K562 (cell line): ENCODE results near the gene CNOT4. TPM values are rescaled to one million over a fixed set of nuclear protein-coding genes. Genes with fewer than 3 reads are reported as not detected.

Experiments
- DEAF1 ChIP-seq: fragments of 450-650 bp; formaldehyde crosslinking; IDR thresholded peaks from 2 replicates; pipeline ENCODE4 v1.4.0; 2020; ENCODE audit warnings: mild to moderate bottlenecking, moderate library complexity
- ELF4 ChIP-seq: fragments of 450-650 bp; formaldehyde crosslinking; IDR thresholded peaks from 2 replicates; pipeline ENCODE4 v1.4.0; 2022; ENCODE audit warnings: missing genetic modification characterization
- HLTF ChIP-seq: fragments of 450-650 bp; IDR thresholded peaks from 2 replicates; pipeline ENCODE4 v1.6.1; 2016
- OTX1 ChIP-seq: fragments of 450-650 bp; formaldehyde crosslinking; IDR thresholded peaks from 2 replicates; pipeline ENCODE4 v1.4.0; 2022; ENCODE audit warnings: mild to moderate bottlenecking
- POLR3G ChIP-seq: IDR thresholded peaks from 2 replicates; pipeline ENCODE4 v1.6.1; 2011; ENCODE audit not compliant: insufficient read length, insufficient replicate concordance; ENCODE audit errors: extremely low read depth
- SP2 ChIP-seq: IDR thresholded peaks from 2 replicates; pipeline ENCODE4 v1.6.1; 2011; ENCODE audit warnings: mild to moderate bottlenecking, low read depth, low read length, moderate library complexity; ENCODE audit not compliant: poor library complexity, severe bottlenecking; ENCODE audit errors: extremely low read depth
- XRCC3 ChIP-seq: fragments of 450-650 bp; IDR thresholded peaks from 2 replicates; pipeline ENCODE4 v1.6.1; 2017; ENCODE audit warnings: mild to moderate bottlenecking, moderate library complexity
- ZBTB11 ChIP-seq, 3 experiments: fragments of 200-800 bp in 1 of 3; fragments of 250-450 bp in 1 of 3; fragments of 450-650 bp in 1 of 3; sonication (Bioruptor Pico) in 1 of 3; sonication (Bioruptor generic) in 1 of 3; formaldehyde crosslinking in 1 of 3; IDR thresholded peaks; 2 replicates each; pipeline versions ENCODE4 v1.6.1 to v1.8.0; 2016 to 2022; ENCODE audit warnings: mild to moderate bottlenecking in 2 of 3, missing genetic modification characterization in 2 of 3, missing compliant biosample characterization in 1 of 3, moderate library complexity in 1 of 3
- ZBTB8A ChIP-seq: fragments of 450-650 bp; IDR thresholded peaks from 2 replicates; pipeline ENCODE4 v1.6.1; 2018; ENCODE audit warnings: mild to moderate bottlenecking, moderate library complexity; ENCODE audit not compliant: partially characterized antibody
- ZC3H11A ChIP-seq: IDR thresholded peaks from 2 replicates; pipeline ENCODE4 v1.6.1; 2012; ENCODE audit warnings: low read depth, low read length, improper control_type of control experiment
- ZFPM2 ChIP-seq: fragments of 250-450 bp; sonication (Bioruptor Pico); IDR thresholded peaks from 2 replicates; pipeline ENCODE4 v1.5.1; 2022; ENCODE audit warnings: mild to moderate bottlenecking
- ZKSCAN8 ChIP-seq: fragments of 200-800 bp; sonication (Bioruptor generic); IDR thresholded peaks from 2 replicates; pipeline ENCODE4 v1.6.1; 2016; ENCODE audit warnings: missing genetic modification characterization, missing compliant biosample characterization
- ZNF134 ChIP-seq: fragments of 250-450 bp; sonication (Bioruptor Pico); conservative IDR thresholded peaks from 2 replicates; pipeline ENCODE4 v1.4.0; 2020
- ZNF586 ChIP-seq: fragments of 450-650 bp; formaldehyde crosslinking; conservative IDR thresholded peaks from 2 replicates; pipeline ENCODE4 v1.4.0; 2020; ENCODE audit warnings: mild to moderate bottlenecking, moderate library complexity
- polyA plus RNA-seq, 8 experiments: library from polyadenylated mRNA; depleted of rRNA in 4 of 8; stranded (reverse) in 5 of 8; unstranded in 3 of 8; fragments of >200 nt; fragmentation: Nextera tagmentation in 2 of 8; fragmentation: Illumina TruSeq in 1 of 8; extraction: Ambion mirVana in 2 of 8; extraction: Trizol in 1 of 8; gene quantifications; 2 replicates each; pipeline versions ENCODE4 v1.2.1 to v1.2.3, GENCODE V29; 2011 to 2014; ENCODE audit warnings: inconsistent platforms in 1 of 8, missing spikeins in 1 of 8
- total RNA-seq, 7 experiments: library from RNA; depleted of rRNA in 6 of 7; stranded (reverse); fragments of >200 nt in 6 of 7; fragmentation: Illumina TruSeq in 2 of 7; extraction: Trizol in 2 of 7; gene quantifications; 2 replicates each; pipeline versions ENCODE4 v1.2.1 to v1.2.3, GENCODE V29; 2011 to 2021; ENCODE audit warnings: low replicate concordance in 1 of 7
- TF ChIP-seq, protein P1 (sequence below): fragments of 450-650 bp; IDR thresholded peaks from 2 replicates; pipeline ENCODE4 v1.6.1; 2016
- TF ChIP-seq, protein P2 (sequence below): fragments of 250-450 bp; sonication (Bioruptor Pico); IDR thresholded peaks from 2 replicates; pipeline ENCODE4 v1.4.0; 2020; ENCODE audit warnings: borderline replicate concordance
- TF ChIP-seq, protein P3 (sequence below): fragments of 250-450 bp; sonication (Bioruptor Pico); IDR thresholded peaks from 2 replicates; pipeline ENCODE4 v1.8.0; 2022; ENCODE audit warnings: inconsistent platforms

The CNOT4 gene
- total and polyA plus RNA-seq, 9 of the 15 experiments (the other 6 are each of a cell fraction or from before 2014, with no cell fraction given): 8.6 to 24.1 (median 15.4) TPM

DNA sequence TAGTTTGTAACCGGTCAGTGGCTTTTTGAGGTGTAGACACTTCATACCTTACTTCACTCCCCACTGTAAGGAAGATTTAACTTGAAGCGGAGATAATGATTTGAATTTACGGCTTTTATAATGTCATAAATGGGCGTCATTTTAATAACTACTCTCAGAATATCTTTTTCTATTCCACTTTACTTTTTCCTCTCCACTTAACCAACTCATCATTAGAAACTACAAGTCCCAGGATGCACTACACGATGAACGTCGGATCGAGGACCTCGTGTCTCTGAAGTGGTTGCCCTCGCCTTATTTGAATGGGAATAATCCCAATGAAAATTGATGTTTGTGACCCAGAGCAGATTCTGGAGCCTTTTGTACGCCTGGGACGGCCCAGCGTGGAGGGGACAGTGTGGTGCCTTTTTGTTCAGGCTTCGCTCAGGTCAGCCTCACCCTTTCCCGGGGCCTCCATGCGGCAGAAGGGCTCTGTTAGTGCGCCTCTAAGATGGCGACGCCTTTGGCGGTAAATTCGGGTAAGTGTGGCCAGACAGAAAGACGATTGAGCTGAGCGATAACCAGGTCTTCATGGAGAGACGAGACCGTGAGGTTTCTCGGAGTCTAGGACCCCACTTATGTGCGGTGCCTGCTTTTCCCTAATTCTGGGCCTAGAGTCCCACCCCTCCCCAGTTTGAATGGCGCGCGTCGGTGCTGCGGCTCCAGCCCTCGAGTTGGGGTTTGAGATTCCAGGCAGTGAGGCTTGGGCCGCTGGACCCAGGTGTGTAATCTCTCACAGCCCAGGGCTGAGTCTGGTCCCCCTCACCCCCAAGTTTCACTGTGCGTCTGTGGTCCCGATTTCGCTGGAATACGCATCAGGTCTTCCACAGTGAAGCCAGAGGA lies 47.8 kb upstream of the CNOT4 start, which contains the start of gene NUP205 (continued):
- TF ChIP-seq ZBTB11 (CRISPR knock-in tag; IDR thresholded peaks at IDR 0.05) (peak in 1 of 3 experiments; percentile 76; a peak in 2 of 6 replicates), ZKSCAN8 (CRISPR knock-in tag) (no peak; the same call in 1 of the 2 replicates), ZC3H11A (no peak), ELF4 (CRISPR knock-in tag) (no peak; the same call in 1 of the 2 replicates), OTX1 (CRISPR knock-in tag) (peak; percentile 76; the same call in 1 of the 2 replicates), ZNF586 (no peak), ZFPM2 (no peak), DEAF1 (CRISPR knock-in tag) (peak; percentile 56), POLR3G (no peak), SP2 (no peak), HLTF (0 out of 2 replicates have a peak, but pooled peaks have one; percentile 85), ZBTB8A (no peak), XRCC3 (no peak), ZNF134 (no peak)
- TF ChIP-seq, protein P1, sequence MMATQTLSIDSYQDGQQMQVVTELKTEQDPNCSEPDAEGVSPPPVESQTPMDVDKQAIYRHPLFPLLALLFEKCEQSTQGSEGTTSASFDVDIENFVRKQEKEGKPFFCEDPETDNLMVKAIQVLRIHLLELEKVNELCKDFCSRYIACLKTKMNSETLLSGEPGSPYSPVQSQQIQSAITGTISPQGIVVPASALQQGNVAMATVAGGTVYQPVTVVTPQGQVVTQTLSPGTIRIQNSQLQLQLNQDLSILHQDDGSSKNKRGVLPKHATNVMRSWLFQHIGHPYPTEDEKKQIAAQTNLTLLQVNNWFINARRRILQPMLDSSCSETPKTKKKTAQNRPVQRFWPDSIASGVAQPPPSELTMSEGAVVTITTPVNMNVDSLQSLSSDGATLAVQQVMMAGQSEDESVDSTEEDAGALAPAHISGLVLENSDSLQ: no peak; the same call in 1 of the 2 replicates
- TF ChIP-seq, protein P2, sequence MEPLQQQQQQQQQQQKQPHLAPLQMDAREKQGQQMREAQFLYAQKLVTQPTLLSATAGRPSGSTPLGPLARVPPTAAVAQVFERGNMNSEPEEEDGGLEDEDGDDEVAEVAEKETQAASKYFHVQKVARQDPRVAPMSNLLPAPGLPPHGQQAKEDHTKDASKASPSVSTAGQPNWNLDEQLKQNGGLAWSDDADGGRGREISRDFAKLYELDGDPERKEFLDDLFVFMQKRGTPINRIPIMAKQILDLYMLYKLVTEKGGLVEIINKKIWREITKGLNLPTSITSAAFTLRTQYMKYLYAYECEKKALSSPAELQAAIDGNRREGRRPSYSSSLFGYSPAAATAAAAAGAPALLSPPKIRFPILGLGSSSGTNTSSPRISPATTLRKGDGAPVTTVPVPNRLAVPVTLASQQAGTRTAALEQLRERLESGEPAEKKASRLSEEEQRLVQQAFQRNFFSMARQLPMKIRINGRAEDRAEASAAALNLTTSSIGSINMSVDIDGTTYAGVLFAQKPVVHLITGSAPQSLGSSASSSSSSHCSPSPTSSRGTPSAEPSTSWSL (CRISPR knock-in tag): peak; percentile 93; the same call in 1 of the 2 replicates
- TF ChIP-seq, protein P3, sequence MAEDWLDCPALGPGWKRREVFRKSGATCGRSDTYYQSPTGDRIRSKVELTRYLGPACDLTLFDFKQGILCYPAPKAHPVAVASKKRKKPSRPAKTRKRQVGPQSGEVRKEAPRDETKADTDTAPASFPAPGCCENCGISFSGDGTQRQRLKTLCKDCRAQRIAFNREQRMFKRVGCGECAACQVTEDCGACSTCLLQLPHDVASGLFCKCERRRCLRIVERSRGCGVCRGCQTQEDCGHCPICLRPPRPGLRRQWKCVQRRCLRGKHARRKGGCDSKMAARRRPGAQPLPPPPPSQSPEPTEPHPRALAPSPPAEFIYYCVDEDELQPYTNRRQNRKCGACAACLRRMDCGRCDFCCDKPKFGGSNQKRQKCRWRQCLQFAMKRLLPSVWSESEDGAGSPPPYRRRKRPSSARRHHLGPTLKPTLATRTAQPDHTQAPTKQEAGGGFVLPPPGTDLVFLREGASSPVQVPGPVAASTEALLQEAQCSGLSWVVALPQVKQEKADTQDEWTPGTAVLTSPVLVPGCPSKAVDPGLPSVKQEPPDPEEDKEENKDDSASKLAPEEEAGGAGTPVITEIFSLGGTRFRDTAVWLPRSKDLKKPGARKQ: no peak
